ENCODE data around the gene EPS8L3. TPM values are rescaled to one million over a fixed set of nuclear protein-coding genes. Genes with fewer than 3 reads are reported as not detected.

EPS8L3 gene
- total and polyA plus RNA-seq, 10 of the 15 experiments (the other 5 are each of a cell fraction or from before 2014, with no cell fraction given): not detected

- no peaks in the 10 kb centered on the region for H3K36me3 ChIP-seq (ENCODE audit: control insufficient read depth in 2 of 2, insufficient read depth in 2 of 2, low read length in 1 of 2)
- no peaks in the 10 kb centered on the region for H3K4me1 ChIP-seq (ENCODE audit: control insufficient read depth, insufficient read depth, low read length)
- TF ChIP-seq PRDM15 (CRISPR knock-in tag; IDR thresholded peaks at IDR 0.05): no peak
- TF ChIP-seq SP1 (IDR thresholded peaks at IDR 0.05; ENCODE audit: low read depth, low read length): no peak
- TF ChIP-seq YY1 (IDR thresholded peaks at IDR 0.05; ENCODE audit: low read depth, low read length): no peak
- no peak for TF ChIP-seq SUZ12 (IDR thresholded peaks at IDR 0.05; ENCODE audit: unreplicated experiment)
- TF ChIP-seq, protein P1, sequence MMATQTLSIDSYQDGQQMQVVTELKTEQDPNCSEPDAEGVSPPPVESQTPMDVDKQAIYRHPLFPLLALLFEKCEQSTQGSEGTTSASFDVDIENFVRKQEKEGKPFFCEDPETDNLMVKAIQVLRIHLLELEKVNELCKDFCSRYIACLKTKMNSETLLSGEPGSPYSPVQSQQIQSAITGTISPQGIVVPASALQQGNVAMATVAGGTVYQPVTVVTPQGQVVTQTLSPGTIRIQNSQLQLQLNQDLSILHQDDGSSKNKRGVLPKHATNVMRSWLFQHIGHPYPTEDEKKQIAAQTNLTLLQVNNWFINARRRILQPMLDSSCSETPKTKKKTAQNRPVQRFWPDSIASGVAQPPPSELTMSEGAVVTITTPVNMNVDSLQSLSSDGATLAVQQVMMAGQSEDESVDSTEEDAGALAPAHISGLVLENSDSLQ (IDR thresholded peaks at IDR 0.05): no peak
- TF ChIP-seq ZNF24 (IDR thresholded peaks at IDR 0.05): no peak
- no peak for TF ChIP-seq CHD4 (IDR thresholded peaks at IDR 0.05)
- H4K20me1 ChIP-seq (ENCODE audit: control insufficient read depth, insufficient read depth): no peaks in the 10 kb centered on the region
- H2AFZ ChIP-seq (ENCODE audit: control insufficient read depth, low read depth, low read length): no peak overlapping the region
- no peak overlapping the region for H3K4me2 ChIP-seq (ENCODE audit: control insufficient read depth, insufficient read depth)
- FAIRE-seq (no peak), ATAC-seq (no peak), DNase-seq (ENCODE audit: low read depth, low spot score) (no peak)
- CTCF ChIA-PET: no interaction called here
- POLR2A ChIA-PET: no interaction called here
- no peaks in the 10 kb centered on the region for H3K79me2 ChIP-seq (ENCODE audit: control insufficient read depth, insufficient read depth, low read length)
- BruUV-seq (replicated peaks): no TSS peak
- H3K9ac ChIP-seq (ENCODE audit: control insufficient read depth, insufficient read depth, low read length): no peak overlapping the region
- intact Hi-C loops (cut with micrococcal nuclease; ENCODE audit: unreplicated experiment) (no loop called here), in situ Hi-C loops (cut with MboI) (no loop called here)
- SMC1A ChIA-PET (ENCODE audit: uncharacterized antibody, unreplicated experiment): interaction anchor here (1.3 kb wide), 1 partner anchor 91 kb away, joined by 3 read pairs; no protein-coding TSS in a partner anchor
- 43% methylated on average over 6 of the region's 6 CpGs for WGBS (ENCODE audit: insufficient coverage, insufficient replicate concordance, low lambda C conversion rate, missing lambda C conversion rate)
- no peak overlapping the region for H3K4me3 ChIP-seq
- no peaks in the 10 kb centered on the region for H3K9me3 ChIP-seq (replicated peaks; ENCODE audit: control insufficient read depth, insufficient read depth, low read length)
- no peaks in the 10 kb centered on the region; a peak in 1 of 4 replicates for H3K27me3 ChIP-seq (replicated peaks in 1 of 2; ENCODE audit: control insufficient read depth in 2 of 2, insufficient read depth in 2 of 2, low read length in 1 of 2)
- RAD21 ChIA-PET (ENCODE audit: unreplicated experiment): no interaction called here
- H3K27ac ChIP-seq (ENCODE audit: control insufficient read depth, insufficient read depth): no peak overlapping the region
Observed at GRCh38 chr1:109730666-109731065, 33.1 kb downstream of the EPS8L3 start.

Measured in GM12878 (cell line).